Activated CD8-positive, alpha-beta memory T cell treated with anti-CD3 and anti-CD28 coated beads, Interleukin-2, amount 50 U/mL, for 1 hour (primary cell): Measurements from ENCODE around the gene WSCD1.

Source experiments
- DNase-seq: peaks from one replicate; pipeline ENCODE4 v3.0.0-alpha.2; 2020; ENCODE audit errors: extremely low read depth

The WSCD1 gene

GRCh38 chr17:6085812-6086211, 15.6 kb downstream of the WSCD1 start:
- no peak for DNase-seq

- DNase-seq: no peak
These were observed 16.6 kb downstream of the WSCD1 start for GRCh38 chr17:6086603-6087400.

DNA sequence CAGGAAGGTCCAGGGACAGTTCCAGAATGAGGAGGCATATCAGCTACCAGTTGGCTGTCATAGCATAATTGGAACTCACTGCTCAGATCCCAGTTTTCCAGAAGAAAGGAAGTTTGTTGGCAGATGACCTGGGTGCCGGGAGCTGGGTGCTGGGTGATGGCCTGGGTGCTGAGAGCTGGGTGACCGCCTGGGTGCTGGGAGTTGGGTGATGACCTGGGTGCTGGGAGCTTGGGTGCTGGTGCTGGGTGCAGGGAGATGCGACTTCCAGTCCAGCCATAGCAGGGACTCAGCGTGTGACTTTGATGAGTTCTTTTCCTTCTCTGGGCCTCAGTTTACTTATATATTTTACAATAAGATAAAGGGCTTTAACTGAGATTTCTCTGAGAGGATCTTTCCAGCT, 18.0 kb downstream of the WSCD1 start:
- no peak for DNase-seq

DNA sequence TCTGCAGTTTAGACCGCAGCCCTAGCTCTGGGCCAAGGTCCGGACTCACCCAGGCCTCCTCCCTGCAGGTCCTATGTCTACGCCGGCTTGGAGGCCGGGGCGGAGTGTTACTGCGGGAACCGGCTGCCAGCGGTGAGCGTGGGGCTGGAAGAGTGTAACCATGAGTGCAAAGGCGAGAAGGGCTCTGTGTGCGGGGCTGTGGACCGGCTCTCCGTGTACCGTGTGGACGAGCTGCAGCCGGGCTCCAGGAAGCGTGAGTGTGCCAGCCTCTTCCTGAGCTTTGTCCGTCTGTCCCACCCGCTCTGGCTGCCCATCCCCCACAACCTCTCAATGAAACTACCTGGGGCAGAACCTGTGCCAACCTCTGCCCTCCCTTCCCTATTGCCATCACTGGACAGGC, 20.1 kb downstream of the WSCD1 start:
- no peak for DNase-seq

DNA sequence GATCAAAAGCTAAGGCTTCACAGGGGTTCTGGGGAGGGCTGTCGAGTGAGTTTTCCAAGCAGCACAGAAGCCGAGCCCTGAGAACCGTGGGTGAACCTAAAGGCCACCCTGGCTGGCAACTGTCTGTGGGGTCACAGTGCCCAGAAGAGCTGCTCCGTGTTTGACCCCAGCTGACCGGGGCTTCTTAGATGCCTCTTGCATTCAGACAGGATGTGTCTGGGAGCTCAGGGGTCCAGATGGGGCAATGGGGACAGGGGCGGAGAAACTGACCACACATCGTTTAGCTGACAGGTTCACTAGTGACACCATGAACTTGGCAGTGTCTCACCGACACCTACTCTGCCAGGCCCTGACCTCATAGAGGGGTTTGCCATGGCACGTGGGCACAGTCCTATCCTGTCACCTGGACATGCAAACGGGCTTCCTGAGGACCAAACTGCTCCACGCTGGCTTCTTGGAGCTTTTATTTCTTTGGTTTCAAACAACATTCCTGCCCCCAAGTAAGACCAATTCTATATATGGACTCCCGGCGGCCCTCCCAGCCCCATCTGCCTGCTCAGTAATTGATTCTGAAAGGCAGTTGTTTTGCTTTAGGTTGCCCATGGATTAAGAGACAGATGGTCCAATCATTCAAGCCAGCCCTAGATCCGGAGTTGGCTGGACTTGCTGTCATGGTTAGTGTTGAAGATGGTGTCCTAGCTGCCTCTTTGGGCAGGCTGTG, 22.2 kb downstream of the WSCD1 start:
- no peak for DNase-seq

DNA sequence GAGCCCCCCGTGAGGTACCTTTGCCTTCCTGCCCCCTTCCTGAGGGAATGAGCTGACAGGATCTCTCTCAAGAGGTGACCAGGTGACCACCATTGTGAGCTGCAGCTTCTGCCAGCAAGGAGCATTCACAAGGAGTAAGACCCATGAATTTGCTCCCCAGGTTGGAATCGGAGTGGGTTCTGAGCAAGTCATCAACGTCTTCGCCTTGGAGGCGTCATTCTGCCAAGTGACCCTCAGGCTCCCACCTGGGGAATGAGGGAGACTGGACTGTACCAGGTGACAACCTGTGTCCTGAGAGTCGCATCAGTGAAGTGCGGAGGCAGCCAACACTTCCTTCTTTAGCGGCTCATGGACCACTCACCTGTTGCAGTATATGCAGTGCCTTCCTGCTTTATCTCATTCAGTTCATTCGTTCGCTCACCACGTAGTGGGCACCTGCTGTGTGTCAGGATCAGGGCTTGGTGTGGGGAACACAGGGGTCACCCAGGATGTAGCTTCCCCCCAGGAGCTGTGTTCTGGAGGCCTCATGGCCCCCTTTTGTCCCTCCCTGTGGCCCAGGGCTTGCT, 22.8 kb downstream of the WSCD1 start:
- no peak for DNase-seq

GRCh38 chr17:6094453-6094852, 24.3 kb downstream of the WSCD1 start:
- DNase-seq: no peak

DNA sequence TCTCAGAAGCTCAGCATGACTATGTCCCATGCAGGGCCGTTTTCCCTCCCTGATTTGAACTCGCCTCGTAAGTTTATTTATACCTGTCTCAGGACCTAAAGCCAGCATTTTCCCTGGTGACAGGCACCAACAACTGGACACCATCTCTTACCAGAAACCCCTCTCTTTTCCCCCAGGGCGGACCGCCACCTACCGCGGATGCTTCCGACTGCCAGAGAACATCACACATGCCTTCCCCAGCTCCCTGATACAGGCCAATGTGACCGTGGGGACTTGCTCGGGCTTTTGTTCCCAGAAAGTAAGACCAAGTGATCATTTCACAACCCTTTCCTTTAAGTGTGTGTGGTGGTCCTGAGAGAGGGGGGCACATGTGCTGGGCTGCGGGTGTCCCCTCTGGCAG, 24.7 kb downstream of the WSCD1 start:
- no peak for DNase-seq

GRCh38 chr17:6095501-6095900, 25.3 kb downstream of the WSCD1 start:
- no peak for DNase-seq

- DNase-seq: no peak
These were observed 26.2 kb downstream of the WSCD1 start for GRCh38 chr17:6096201-6097004.

- DNase-seq: no peak
These were observed 26.8 kb downstream of the WSCD1 start for GRCh38 chr17:6097005-6097279.

GRCh38 chr17:6098050-6098822, 28.1 kb downstream of the WSCD1 start:
- no peak for DNase-seq

GRCh38 chr17:6098823-6099180, 28.6 kb downstream of the WSCD1 start:
- DNase-seq: no peak

- DNase-seq: no peak
These were observed 29.3 kb downstream of the WSCD1 start for GRCh38 chr17:6099492-6099891.

DNA sequence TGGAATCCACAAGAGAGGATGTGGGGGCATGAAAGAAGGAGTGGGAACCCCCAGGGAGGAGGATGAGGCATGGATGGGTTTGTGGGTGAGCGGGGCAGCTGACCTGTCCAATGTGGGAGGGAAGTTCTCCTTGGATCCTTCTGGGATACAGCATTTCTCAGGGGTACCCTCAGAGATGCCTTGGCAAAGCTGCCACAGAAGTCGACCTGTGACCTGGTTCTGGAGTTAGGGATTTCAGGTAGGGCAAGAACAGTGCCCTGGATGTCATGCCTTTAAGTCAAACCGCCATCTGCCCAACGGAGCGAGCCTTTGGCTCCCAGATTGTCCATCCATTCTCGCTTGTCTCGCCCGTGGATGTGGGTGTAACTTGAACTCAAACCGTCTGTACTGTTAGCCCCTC, 30.0 kb downstream of the WSCD1 start:
- DNase-seq: no peak

DNA sequence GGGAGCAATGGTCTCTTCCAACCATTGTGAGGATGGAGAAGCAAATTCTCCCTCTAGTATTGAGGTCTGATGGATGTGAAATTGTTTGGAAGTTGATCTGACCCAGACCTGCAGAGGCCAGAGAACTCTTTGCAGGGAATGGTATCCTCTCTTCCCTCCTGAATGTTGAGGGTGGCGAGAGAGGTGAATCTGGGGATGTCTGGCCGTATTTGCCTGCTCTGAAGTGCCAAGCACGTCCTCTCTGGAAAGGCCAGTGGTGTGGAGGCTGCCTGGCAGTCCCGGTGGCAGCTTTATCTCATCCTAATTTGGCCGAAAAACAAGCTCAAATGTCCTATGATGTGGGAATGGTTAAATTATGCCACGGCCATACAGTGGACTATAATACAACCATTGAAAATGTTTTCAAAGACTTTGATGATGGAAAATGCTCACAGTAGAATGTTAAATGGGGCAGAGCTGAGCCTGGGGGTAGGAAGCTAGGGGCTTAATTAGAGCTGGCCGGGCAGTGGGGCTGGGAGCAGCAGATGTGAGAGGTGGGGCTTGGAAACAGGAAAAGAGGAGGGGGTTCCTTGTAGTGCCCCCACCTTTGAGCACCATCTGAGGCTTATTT, 30.8 kb downstream of the WSCD1 start:
- no peak for DNase-seq

DNA sequence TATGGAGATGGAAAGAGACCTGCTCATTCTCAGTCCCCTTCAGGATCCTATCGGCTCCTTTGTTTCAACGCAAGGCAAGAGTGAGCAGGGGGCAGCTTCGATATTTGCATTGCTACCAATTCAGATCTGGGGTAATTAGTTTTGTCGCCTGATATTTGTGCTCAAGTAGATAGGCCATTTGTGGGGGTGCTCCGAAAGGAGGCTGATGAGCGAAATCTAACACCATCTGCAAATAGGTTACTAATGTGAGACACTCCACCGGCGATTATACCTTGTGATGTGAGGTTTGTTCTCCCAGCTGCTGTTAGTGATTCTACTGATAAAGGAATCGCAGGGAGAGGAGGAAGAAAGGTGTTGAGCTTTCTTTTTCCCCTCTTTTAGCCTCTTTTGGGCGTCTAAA, 31.5 kb downstream of the WSCD1 start:
- DNase-seq: no peak

- no peak for DNase-seq
These were observed 32.4 kb downstream of the WSCD1 start for GRCh38 chr17:6102615-6103014.

- no peak for DNase-seq
These were observed 34.9 kb downstream of the WSCD1 start for GRCh38 chr17:6104956-6105648.

DNA sequence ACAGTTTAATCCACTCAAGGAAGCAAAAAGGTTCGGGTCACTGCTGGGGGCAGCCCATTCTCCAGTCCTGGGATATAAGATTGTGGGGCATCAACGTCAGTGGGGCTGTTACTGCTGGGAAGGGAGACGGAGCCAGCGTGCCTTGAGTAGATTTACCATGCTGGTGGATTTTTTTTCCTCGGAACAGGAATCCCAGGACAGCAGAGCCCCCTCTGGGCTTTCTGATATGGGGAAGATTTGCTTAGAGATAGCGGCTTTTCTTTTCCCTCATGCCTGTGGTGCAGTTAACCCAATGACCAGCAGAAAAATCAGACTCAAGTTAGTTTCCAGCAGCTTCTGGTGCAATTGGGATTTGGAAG, 35.4 kb downstream of the WSCD1 start:
- DNase-seq: no peak

GRCh38 chr17:6106212-6106611, 36.0 kb downstream of the WSCD1 start:
- DNase-seq: no peak
